ENCODE results near the gene COPG1.

DNA sequence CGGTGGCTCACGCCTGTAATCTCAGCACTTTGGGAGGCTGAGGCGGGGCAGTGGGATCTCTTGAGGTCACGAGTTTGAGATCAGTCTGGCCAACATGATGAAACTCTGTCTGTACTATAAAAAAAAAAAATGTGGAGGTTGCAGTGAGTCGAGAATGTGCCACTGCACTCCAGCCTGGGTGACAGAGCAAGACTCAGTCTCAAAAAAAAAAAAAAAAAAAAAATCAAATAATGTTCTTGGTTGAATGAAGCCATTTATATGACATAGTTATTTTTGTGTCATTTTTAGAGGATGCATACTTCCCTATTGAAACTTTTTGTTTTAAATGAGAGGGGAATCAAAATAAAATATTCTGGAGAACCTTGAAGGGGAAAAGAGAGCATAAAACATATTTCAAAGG, 32.3 kb downstream of the COPG1 start:
- TF ChIP-seq, protein P1, sequence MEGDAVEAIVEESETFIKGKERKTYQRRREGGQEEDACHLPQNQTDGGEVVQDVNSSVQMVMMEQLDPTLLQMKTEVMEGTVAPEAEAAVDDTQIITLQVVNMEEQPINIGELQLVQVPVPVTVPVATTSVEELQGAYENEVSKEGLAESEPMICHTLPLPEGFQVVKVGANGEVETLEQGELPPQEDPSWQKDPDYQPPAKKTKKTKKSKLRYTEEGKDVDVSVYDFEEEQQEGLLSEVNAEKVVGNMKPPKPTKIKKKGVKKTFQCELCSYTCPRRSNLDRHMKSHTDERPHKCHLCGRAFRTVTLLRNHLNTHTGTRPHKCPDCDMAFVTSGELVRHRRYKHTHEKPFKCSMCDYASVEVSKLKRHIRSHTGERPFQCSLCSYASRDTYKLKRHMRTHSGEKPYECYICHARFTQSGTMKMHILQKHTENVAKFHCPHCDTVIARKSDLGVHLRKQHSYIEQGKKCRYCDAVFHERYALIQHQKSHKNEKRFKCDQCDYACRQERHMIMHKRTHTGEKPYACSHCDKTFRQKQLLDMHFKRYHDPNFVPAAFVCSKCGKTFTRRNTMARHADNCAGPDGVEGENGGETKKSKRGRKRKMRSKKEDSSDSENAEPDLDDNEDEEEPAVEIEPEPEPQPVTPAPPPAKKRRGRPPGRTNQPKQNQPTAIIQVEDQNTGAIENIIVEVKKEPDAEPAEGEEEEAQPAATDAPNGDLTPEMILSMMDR (IDR thresholded peaks at IDR 0.05; ENCODE audit: low read length) = no peak
- TF ChIP-seq EZH2 (IDR thresholded peaks at IDR 0.05; ENCODE audit: borderline replicate concordance, low read length) = no peak

All from OCI-LY1 (cell line).